HUES64 (cell line): Measurements from ENCODE around the gene SLC38A1.

Experiments
- H3K27ac ChIP-seq: 2 replicates; pipeline ENCODE4 v1.7.0; 2013; ENCODE audit warnings: low read depth, low read length, inconsistent platforms
- H3K27me3 ChIP-seq: 2 replicates; pipeline ENCODE4 v1.6.1; 2013; ENCODE audit warnings: mild to moderate bottlenecking, low read length; ENCODE audit not compliant: insufficient read depth
- H3K36me3 ChIP-seq: 2 replicates; pipeline ENCODE4 v1.6.1; 2013; ENCODE audit warnings: mild to moderate bottlenecking, low read length; ENCODE audit not compliant: insufficient read depth
- H3K4me1 ChIP-seq: 2 replicates; pipeline ENCODE4 v1.6.1; 2013; ENCODE audit warnings: mild to moderate bottlenecking, low read length, moderate library complexity; ENCODE audit not compliant: insufficient read depth
- H3K4me3 ChIP-seq: 2 replicates; pipeline ENCODE4 v1.5.1; 2013; ENCODE audit warnings: mild to moderate bottlenecking, low read length, moderate library complexity
- H3K9ac ChIP-seq: 2 replicates; pipeline ENCODE4 v1.6.1; 2013; ENCODE audit warnings: mild to moderate bottlenecking, low read depth, low read length
- H3K9me3 ChIP-seq: 2 replicates; pipeline ENCODE4 v1.6.1; 2013; ENCODE audit warnings: low read depth, low read length; ENCODE audit not compliant: insufficient read depth
- WGBS: fragments of 150-250, 120-280 bp; methylation state at CpG from one replicate; pipeline ENCODE4 v1.1.7; 2013; ENCODE audit warnings: missing lambda C conversion rate; 5-methylcytosine and 5-hydroxymethylcytosine counted together

SLC38A1 gene

GRCh38 chr12:46160981-46161690 is 107.7 kb downstream of the SLC38A1 start:
- Histone ChIP-seq H3K36me3 (no peaks in the 10 kb centered on the region), H3K4me1 (0 out of 2 replicates have a peak, but pooled peaks cover 6% of the 10 kb centered on the region), H3K27ac (no peak overlapping the region), H3K4me3 (no peak overlapping the region), H3K9me3 (peaks cover 2% of the 10 kb centered on the region; the same call in 1 of the 2 replicates), H3K9ac (no peak overlapping the region), H3K27me3 (no peaks in the 10 kb centered on the region)
- 96% methylated on average over 3 of the region's 4 CpGs for WGBS

- H3K9ac ChIP-seq = no peak overlapping the region
- H3K4me1 ChIP-seq = 0 out of 2 replicates have a peak, but pooled peaks cover 6% of the 10 kb centered on the region
- 94% methylated on average over 10 of the region's 10 CpGs for WGBS
- no peak overlapping the region for H3K4me3 ChIP-seq
- H3K27ac ChIP-seq = no peak overlapping the region
- peaks cover 5% of the 10 kb centered on the region; the same call in 1 of the 2 replicates for H3K9me3 ChIP-seq
- H3K36me3 ChIP-seq = no peaks in the 10 kb centered on the region
- no peaks in the 10 kb centered on the region for H3K27me3 ChIP-seq
Observed at GRCh38 chr12:46160101-46160980, 108.5 kb downstream of the SLC38A1 start.

GRCh38 chr12:46159309-46159901 is 109.4 kb downstream of the SLC38A1 start:
- WGBS = 100% methylated on average over 1 of the region's 2 CpGs
- Histone ChIP-seq H3K36me3 (no peaks in the 10 kb centered on the region), H3K9ac (no peak overlapping the region)

GRCh38 chr12:46158501-46158900 is 110.3 kb downstream of the SLC38A1 start:
- no peak overlapping the region for H3K4me3 ChIP-seq
- H3K9me3 ChIP-seq = peaks cover 5% of the 10 kb centered on the region; the same call in 1 of the 2 replicates
- WGBS = 83% methylated on average over 1 of the region's 1 CpG
- H3K36me3 ChIP-seq = no peaks in the 10 kb centered on the region
- H3K9ac ChIP-seq = no peak overlapping the region
- no peak overlapping the region for H3K27ac ChIP-seq
- 0 out of 2 replicates have a peak, but pooled peaks cover 6% of the 10 kb centered on the region for H3K4me1 ChIP-seq
- no peaks in the 10 kb centered on the region for H3K27me3 ChIP-seq

More at GRCh38 chr12:46159309-46159901, 109.4 kb downstream of the SLC38A1 start:
- Histone ChIP-seq H3K27ac (no peak overlapping the region), H3K4me3 (no peak overlapping the region), H3K27me3 (no peaks in the 10 kb centered on the region), H3K4me1 (0 out of 2 replicates have a peak, but pooled peaks cover 6% of the 10 kb centered on the region), H3K9me3 (peaks cover 5% of the 10 kb centered on the region; the same call in 1 of the 2 replicates)

GRCh38 chr12:46154221-46154985 is 114.4 kb downstream of the SLC38A1 start:
- 86% methylated on average over 2 of the region's 2 CpGs for WGBS
- Histone ChIP-seq H3K27me3 (no peaks in the 10 kb centered on the region), H3K27ac (no peak overlapping the region), H3K4me3 (no peak overlapping the region), H3K4me1 (peaks cover 5% of the 10 kb centered on the region; the same call in 1 of the 2 replicates), H3K9me3 (peaks cover 5% of the 10 kb centered on the region; the same call in 1 of the 2 replicates), H3K9ac (no peak overlapping the region), H3K36me3 (no peaks in the 10 kb centered on the region)

GRCh38 chr12:46153268-46153872 is 115.5 kb downstream of the SLC38A1 start:
- Histone ChIP-seq H3K4me3 (no peak overlapping the region), H3K9ac (no peak overlapping the region), H3K36me3 (no peaks in the 10 kb centered on the region), H3K27me3 (no peaks in the 10 kb centered on the region), H3K4me1 (peaks cover 5% of the 10 kb centered on the region; the same call in 1 of the 2 replicates), H3K27ac (no peak overlapping the region), H3K9me3 (peaks cover 5% of the 10 kb centered on the region; the same call in 1 of the 2 replicates)
- 77% methylated on average over 2 of the region's 2 CpGs for WGBS

GRCh38 chr12:46152456-46152855 is 116.4 kb downstream of the SLC38A1 start:
- Histone ChIP-seq H3K9me3 (peaks cover 5% of the 10 kb centered on the region; the same call in 1 of the 2 replicates), H3K27ac (no peak overlapping the region), H3K4me1 (peaks cover 5% of the 10 kb centered on the region; the same call in 1 of the 2 replicates), H3K4me3 (no peak overlapping the region), H3K27me3 (no peaks in the 10 kb centered on the region), H3K9ac (no peak overlapping the region), H3K36me3 (no peaks in the 10 kb centered on the region)
- WGBS = 92% methylated on average over 1 of the region's 1 CpG

GRCh38 chr12:46150735-46151134 is 118.1 kb downstream of the SLC38A1 start:
- Histone ChIP-seq H3K9me3 (no peaks in the 10 kb centered on the region), H3K4me1 (peaks cover 5% of the 10 kb centered on the region; the same call in 1 of the 2 replicates), H3K4me3 (no peak overlapping the region), H3K36me3 (no peaks in the 10 kb centered on the region), H3K27ac (no peak overlapping the region), H3K27me3 (no peaks in the 10 kb centered on the region), H3K9ac (no peak overlapping the region)
- WGBS = 85% methylated on average over 3 of the region's 3 CpGs

- H3K36me3 ChIP-seq = no peaks in the 10 kb centered on the region
- H3K9ac ChIP-seq = no peak overlapping the region
- no peaks in the 10 kb centered on the region for H3K9me3 ChIP-seq
- no peaks in the 10 kb centered on the region for H3K27me3 ChIP-seq
- WGBS = no CpG with 5 or more reads among the region's 1 CpG
- peaks cover 5% of the 10 kb centered on the region; the same call in 1 of the 2 replicates for H3K4me1 ChIP-seq
- no peak overlapping the region for H3K27ac ChIP-seq
- no peak overlapping the region for H3K4me3 ChIP-seq
Observed at GRCh38 chr12:46149905-46150304, 118.9 kb downstream of the SLC38A1 start.

GRCh38 chr12:46149079-46149464 is 119.8 kb downstream of the SLC38A1 start:
- H3K36me3 ChIP-seq = no peaks in the 10 kb centered on the region

More at GRCh38 chr12:46149079-46149464, 119.8 kb downstream of the SLC38A1 start:
- peaks cover 5% of the 10 kb centered on the region; the same call in 1 of the 2 replicates for H3K4me1 ChIP-seq
- no peak overlapping the region for H3K4me3 ChIP-seq
- H3K9ac ChIP-seq = no peak overlapping the region
- H3K9me3 ChIP-seq = no peaks in the 10 kb centered on the region
- no peak overlapping the region for H3K27ac ChIP-seq
- 82% methylated on average over 1 of the region's 2 CpGs for whole genome bisulfite sequencing
- no peaks in the 10 kb centered on the region for H3K27me3 ChIP-seq
